ENCODE results near the gene RAB27B.

RAB27B gene

DNA sequence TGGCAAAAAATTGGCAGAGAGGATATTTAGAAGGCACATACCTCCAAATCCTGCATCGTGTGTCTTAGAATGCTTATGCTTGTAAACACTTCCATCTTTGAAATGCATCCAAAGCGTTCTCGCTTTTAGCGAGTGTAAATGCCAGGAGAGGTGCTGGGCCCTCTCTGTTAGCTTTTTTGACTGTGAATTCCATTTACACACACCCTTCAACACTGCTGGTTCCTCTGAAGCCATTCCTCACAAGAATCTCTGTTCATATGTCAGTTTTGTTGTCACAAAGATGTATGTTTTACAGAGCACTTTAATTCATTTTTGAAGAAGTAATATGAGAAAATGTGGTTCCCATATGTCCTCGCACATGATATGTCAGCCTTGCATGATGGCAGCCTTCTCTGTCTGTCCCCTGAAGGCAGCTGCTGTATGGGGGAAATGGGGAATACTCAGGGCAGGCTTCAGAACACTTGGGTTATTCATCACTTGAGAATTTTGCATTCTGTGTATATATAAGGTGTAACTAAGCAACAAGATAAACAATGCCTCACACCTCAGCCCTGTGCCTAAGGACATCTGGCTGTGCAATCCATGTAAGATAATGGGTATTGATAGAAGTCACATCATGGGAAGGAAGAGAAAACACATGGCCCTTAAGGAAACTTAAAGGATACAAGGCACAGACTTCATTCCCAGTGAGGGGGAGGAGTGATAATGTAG, 52.3 kb downstream of the RAB27B start:
- Histone ChIP-seq H3K27me3 (replicated peaks) (no peaks in the 10 kb centered on the region), H3K4me3 (ENCODE audit: low read depth, low read length) (no peak overlapping the region), H3K27ac (no peak overlapping the region), H3K36me3 (replicated peaks) (no peaks in the 10 kb centered on the region)
- in situ Hi-C loops (cut with HindIII; ENCODE audit: low pct_ligation_motif_present, low sequenced_read_pairs), result no loop called here
- TF ChIP-seq, protein P1, sequence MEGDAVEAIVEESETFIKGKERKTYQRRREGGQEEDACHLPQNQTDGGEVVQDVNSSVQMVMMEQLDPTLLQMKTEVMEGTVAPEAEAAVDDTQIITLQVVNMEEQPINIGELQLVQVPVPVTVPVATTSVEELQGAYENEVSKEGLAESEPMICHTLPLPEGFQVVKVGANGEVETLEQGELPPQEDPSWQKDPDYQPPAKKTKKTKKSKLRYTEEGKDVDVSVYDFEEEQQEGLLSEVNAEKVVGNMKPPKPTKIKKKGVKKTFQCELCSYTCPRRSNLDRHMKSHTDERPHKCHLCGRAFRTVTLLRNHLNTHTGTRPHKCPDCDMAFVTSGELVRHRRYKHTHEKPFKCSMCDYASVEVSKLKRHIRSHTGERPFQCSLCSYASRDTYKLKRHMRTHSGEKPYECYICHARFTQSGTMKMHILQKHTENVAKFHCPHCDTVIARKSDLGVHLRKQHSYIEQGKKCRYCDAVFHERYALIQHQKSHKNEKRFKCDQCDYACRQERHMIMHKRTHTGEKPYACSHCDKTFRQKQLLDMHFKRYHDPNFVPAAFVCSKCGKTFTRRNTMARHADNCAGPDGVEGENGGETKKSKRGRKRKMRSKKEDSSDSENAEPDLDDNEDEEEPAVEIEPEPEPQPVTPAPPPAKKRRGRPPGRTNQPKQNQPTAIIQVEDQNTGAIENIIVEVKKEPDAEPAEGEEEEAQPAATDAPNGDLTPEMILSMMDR (IDR thresholded peaks at IDR 0.05; ENCODE audit: low read depth, low read length, missing control alignments), result no peak
- peak; percentile 81 for DNase-seq

DNA sequence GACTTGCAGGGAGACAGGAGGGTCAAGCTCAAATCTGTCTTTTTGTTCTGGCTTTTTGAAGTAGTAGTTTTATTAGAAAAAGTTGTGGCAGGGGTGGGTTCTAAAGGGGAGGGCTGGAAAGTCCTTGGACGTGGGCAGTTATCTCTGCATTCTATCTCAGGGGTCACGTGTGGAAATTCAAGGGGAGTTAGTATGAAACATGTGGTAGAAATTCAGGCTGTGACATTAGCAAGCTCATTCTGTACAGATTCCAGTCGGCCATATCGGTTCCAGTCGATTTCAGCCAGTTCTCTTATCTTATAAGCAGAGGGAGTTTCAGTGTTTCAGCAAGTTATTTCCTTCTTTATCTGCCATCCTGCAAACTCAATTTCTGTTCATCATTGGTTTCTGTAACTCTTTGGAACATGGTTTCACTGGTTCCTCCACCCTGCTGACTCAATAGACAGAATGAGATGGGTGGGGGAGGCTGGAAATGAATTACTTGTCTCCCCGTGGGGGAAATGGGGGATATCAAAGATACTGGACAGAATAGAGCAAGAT, 53.0 kb downstream of the RAB27B start:
- Histone ChIP-seq H3K27me3 (replicated peaks) (no peaks in the 10 kb centered on the region), H3K4me3 (ENCODE audit: low read depth, low read length) (no peak overlapping the region), H3K27ac (no peak overlapping the region), H3K36me3 (replicated peaks) (no peaks in the 10 kb centered on the region)
- in situ Hi-C loops (cut with HindIII; ENCODE audit: low pct_ligation_motif_present, low sequenced_read_pairs), result no loop called here
- TF ChIP-seq, protein P1 (IDR thresholded peaks at IDR 0.05; ENCODE audit: low read depth, low read length, missing control alignments), result no peak
- no peak for DNase-seq

DNA sequence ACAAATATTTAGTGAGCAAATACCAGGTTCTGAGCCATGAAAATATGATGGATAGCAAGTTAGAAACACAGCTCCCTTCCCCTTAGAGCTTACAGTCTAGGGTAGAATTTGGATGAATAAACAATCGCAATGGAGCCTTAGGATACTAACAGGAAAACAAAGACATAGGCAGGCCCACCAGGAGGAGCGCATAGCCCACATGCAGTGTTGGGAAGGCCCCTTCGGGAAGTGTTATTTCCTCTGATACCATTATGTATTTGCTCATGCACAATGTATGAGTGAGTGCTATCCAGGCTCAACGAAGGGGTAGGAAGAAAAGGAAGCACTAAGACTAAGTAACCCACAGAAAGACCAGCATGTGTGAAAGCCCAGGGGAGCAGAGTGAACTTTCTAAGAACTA, 54.0 kb downstream of the RAB27B start:
- TF ChIP-seq, protein P1 (IDR thresholded peaks at IDR 0.05; ENCODE audit: low read depth, low read length, missing control alignments), result no peak
- DNase-seq, result no peak
- no peak overlapping the region for H3K4me3 ChIP-seq (ENCODE audit: low read depth, low read length)
- in situ Hi-C loops (cut with HindIII; ENCODE audit: low pct_ligation_motif_present, low sequenced_read_pairs), result no loop called here
- no peaks in the 10 kb centered on the region for H3K36me3 ChIP-seq (replicated peaks)
- no peaks in the 10 kb centered on the region for H3K27me3 ChIP-seq (replicated peaks)
- no peak overlapping the region for H3K27ac ChIP-seq

DNA sequence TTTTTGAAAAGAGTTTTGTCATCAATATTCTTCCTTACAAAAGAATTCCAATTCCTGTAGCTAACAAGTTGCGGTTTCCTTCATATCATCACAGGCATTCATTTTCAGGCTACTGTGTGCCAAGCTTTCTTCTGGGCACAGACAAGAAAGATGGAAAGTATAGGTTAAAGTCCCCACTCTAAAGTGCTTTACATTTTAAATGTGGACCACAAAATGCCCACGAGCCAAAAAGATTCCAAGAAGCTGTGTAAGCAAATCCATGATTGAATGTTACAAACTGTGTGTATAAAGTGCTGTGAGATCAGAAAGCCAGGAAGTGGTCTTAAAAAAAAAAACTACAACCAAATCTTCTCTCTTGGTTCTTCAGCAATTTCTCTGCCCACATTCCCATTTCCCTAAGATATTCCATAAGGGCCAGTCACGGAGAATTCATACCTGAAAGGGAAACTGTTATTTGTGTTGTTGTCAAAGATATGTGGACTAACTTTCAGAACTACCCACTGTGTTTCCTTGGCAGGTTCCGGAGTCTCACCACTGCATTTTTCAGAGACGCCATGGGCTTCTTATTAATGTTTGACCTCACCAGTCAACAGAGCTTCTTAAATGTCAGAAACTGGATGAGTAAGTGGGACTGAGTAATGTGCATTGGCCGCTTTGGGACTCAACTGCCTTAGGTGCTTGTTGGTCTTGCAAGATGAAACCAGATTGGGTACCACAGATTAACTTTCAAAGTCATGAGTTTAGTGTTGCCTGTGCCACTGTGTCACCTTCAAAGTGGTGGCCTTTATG, 55.7 kb downstream of the RAB27B start:
- Histone ChIP-seq H3K4me3 (ENCODE audit: low read depth, low read length) (no peak overlapping the region), H3K27ac (no peak overlapping the region), H3K27me3 (replicated peaks) (no peaks in the 10 kb centered on the region), H3K36me3 (replicated peaks) (no peaks in the 10 kb centered on the region)
- TF ChIP-seq, protein P1 (IDR thresholded peaks at IDR 0.05; ENCODE audit: low read depth, low read length, missing control alignments), result no peak
- no peak for DNase-seq
- in situ Hi-C loops (cut with HindIII; ENCODE audit: low pct_ligation_motif_present, low sequenced_read_pairs), result no loop called here

DNA sequence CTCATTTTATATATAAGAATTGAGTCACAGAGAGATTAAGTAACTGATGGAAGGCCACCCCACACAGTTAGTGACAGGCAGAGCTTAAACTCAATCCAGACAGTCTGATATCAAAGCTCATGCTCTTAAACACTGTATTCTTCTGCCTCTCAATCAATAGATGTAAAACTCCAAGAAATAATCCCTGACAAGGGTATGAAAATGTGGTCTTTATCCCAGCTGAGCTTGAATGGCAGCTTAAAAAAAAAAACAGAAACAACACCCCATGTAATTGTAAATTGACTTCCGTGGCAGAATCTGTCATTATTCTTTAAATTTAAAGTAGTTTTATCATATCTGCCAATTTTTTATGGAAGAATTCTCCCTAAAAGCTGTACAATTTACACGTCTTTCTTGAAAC, 60.1 kb downstream of the RAB27B start:
- DNase-seq, result no peak

More for the DNA sequence above, 60.1 kb downstream of the RAB27B start:
- TF ChIP-seq, protein P1 (IDR thresholded peaks at IDR 0.05; ENCODE audit: low read depth, low read length, missing control alignments), result no peak
- no peaks in the 10 kb centered on the region for H3K36me3 ChIP-seq (replicated peaks)
- no peaks in the 10 kb centered on the region for H3K27me3 ChIP-seq (replicated peaks)
- in situ Hi-C loops (cut with HindIII; ENCODE audit: low pct_ligation_motif_present, low sequenced_read_pairs), result no loop called here
- no peak overlapping the region for H3K4me3 ChIP-seq (ENCODE audit: low read depth, low read length)
- H3K27ac ChIP-seq, result no peak overlapping the region
